ENCODE measurements around the gene USPL1. TPM values are rescaled to one million over a fixed set of nuclear protein-coding genes. Genes with fewer than 3 reads are reported as not detected.
A peak's percentile ranks its signal among the peaks of the same experiment; 100 is the strongest.

Gene USPL1
- polyA plus RNA-seq, 2 of the 4 experiments (the other 2 are of a cell fraction): 7.6 to 22.7 TPM

GRCh38 chr13:30617315-30618185 is at the start of gene USPL1 (continued):
- TF ChIP-seq PBX3 (IDR thresholded peaks at IDR 0.05) (peak; percentile 90), FOSL2 (IDR thresholded peaks at IDR 0.05) (no peak), FOSL2 (CRISPR knock-in tag; IDR thresholded peaks at IDR 0.05) (peak; percentile 23; the same call in 1 of the 2 replicates), HEYL (CRISPR knock-in tag; IDR thresholded peaks at IDR 0.05) (no peak), RNF2 (IDR thresholded peaks at IDR 0.05; ENCODE audit: borderline replicate concordance, low read depth) (no peak), RFX5 (IDR thresholded peaks at IDR 0.05) (no peak), SMC3 (IDR thresholded peaks at IDR 0.05) (no peak; the same call in 2 of the 3 replicates), KDM5A (IDR thresholded peaks at IDR 0.05) (no peak), E2F6 (IDR thresholded peaks at IDR 0.05; ENCODE audit: borderline replicate concordance, low read depth) (peak; percentile 84), MAFK (IDR thresholded peaks at IDR 0.05; ENCODE audit: partially characterized antibody) (no peak), GATA3 (IDR thresholded peaks at IDR 0.05; ENCODE audit: borderline replicate concordance) (peak; percentile 54), TFCP2L1 (CRISPR knock-in tag; IDR thresholded peaks at IDR 0.05) (0 out of 2 replicates have a peak, but pooled peaks have one; percentile 59), SREBF2 (IDR thresholded peaks at IDR 0.05) (no peak), FOSB (CRISPR knock-in tag; IDR thresholded peaks at IDR 0.05) (no peak), BCL3 (IDR thresholded peaks at IDR 0.05) (no peak; the same call in 1 of the 3 replicates), POLR2A (IDR thresholded peaks at IDR 0.05; ENCODE audit: low read length) (peak; percentile 79), ELK1 (IDR thresholded peaks at IDR 0.05; ENCODE audit: low read depth, low read length) (no peak)
- TF ChIP-seq, protein P1, sequence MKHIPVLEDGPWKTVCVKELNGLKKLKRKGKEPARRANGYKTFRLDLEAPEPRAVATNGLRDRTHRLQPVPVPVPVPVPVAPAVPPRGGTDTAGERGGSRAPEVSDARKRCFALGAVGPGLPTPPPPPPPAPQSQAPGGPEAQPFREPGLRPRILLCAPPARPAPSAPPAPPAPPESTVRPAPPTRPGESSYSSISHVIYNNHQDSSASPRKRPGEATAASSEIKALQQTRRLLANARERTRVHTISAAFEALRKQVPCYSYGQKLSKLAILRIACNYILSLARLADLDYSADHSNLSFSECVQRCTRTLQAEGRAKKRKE (CRISPR knock-in tag; IDR thresholded peaks at IDR 0.05; ENCODE audit: low read depth): no peak

DNA sequence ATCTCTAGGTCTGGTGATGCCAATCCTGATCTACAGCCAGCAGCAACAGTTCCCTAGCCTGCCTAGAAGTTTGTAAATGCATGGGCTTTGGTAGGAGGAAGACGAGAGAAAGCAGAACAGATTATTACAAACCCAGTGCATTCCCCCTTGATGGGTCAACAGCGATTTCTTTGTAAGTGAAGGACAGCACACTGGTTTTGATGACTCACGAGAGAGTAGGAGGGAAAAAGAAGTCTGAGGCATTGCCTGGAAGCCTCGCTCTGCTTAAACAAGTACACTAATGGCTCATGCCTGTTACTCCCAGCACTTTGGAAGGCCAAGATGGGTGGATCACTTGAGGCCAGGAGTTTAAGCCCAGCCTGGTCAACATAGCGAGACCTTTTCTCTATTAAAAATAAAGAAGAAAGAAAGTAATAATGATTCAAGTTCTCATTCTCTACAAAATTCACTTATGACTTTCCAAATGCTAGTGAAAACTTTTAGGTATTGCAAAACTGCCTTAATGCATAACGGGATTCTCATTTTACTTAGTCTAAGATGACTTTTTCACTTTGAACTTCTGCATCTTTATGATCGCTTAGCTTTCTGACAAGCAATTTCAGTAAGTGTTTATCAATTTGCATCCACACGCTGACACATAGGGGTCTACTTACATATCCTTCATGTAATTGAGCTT is 47.7 kb upstream of the USPL1 start:
- TF ChIP-seq RFX5 (IDR thresholded peaks at IDR 0.05) (no peak), TFCP2L1 (CRISPR knock-in tag; IDR thresholded peaks at IDR 0.05) (no peak), CHD2 (IDR thresholded peaks at IDR 0.05; ENCODE audit: low read length, partially characterized antibody) (no peak), PHF8 (IDR thresholded peaks at IDR 0.05; ENCODE audit: borderline replicate concordance, low read depth) (no peak), E2F6 (IDR thresholded peaks at IDR 0.05; ENCODE audit: borderline replicate concordance, low read depth) (peak; percentile 50; the same call in 1 of the 2 replicates), HES2 (IDR thresholded peaks at IDR 0.05) (no peak), SREBF2 (IDR thresholded peaks at IDR 0.05) (no peak), HOXA7 (CRISPR knock-in tag; IDR thresholded peaks at IDR 0.05) (no peak), FOSL2 (IDR thresholded peaks at IDR 0.05) (no peak), FOSL2 (CRISPR knock-in tag; IDR thresholded peaks at IDR 0.05) (peak; percentile 67; the same call in 1 of the 2 replicates), ZC3H11A (IDR thresholded peaks at IDR 0.05) (no peak), POLR2A (IDR thresholded peaks at IDR 0.05; ENCODE audit: low read length) (no peak)
- TF ChIP-seq, protein P2, sequence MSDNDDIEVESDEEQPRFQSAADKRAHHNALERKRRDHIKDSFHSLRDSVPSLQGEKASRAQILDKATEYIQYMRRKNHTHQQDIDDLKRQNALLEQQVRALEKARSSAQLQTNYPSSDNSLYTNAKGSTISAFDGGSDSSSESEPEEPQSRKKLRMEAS (IDR thresholded peaks at IDR 0.05): peak; percentile 57
- peak; percentile 13 to 73 for DNase-seq (ENCODE audit: low read depth in 1 of 2, low spot score in 1 of 2)
- Histone ChIP-seq H3K4me1 (peaks cover 22% of the 10 kb centered on the region), H3K27ac (peak overlapping the region; percentile 42 to 53), H3K4me2 (peak overlapping the region; percentile 53), H3K9me3 (no peaks in the 10 kb centered on the region), H3K4me3 (no peak overlapping the region)
- FAIRE-seq: no peak
- ChIA-PET POLR2A (interaction anchor here (0.7 kb wide), 1 partner anchor 47 kb away, joined by 3 read pairs; the partner anchor contains the start of gene USPL1), CTCF (interaction anchor here (0.9 kb wide), 1 partner anchor 295 kb away, joined by 3 read pairs; no protein-coding TSS in a partner anchor)
- ATAC-seq: peak; percentile 90 to 92
- WGBS (ENCODE audit: missing lambda C conversion rate): 35% methylated on average over 8 of the region's 8 CpGs

Measured in A549 (cell line).